GOT3 (cell line): ENCODE results near the gene SLC25A20.
"Not testable (repeated sequence)": the region's sequence is repeated elsewhere in the genome, so short reads cannot be mapped to it uniquely, and the experiment has no call there.

Experiments used
- DNase-seq: peaks from one replicate; lab custom pipeline; 2025; ENCODE audit warnings: mixed read lengths; lab: John Stamatoyannopoulos, UW

The SLC25A20 gene

GRCh38 chr3:48898383-48899234 is at the start of gene SLC25A20:
TSS of gene SLC25A20 (minus strand) at chr3:48898882. CDS start at chr3:48898794, 88 bp downstream.
- peak; percentile 43 for DNase-seq

GRCh38 chr3:48945891-48946549 is 47.3 kb upstream of the SLC25A20 start:
- no peak for DNase-seq

- DNase-seq = no peak
Observed at GRCh38 chr3:48945432-48945831, 46.8 kb upstream of the SLC25A20 start.

GRCh38 chr3:48938689-48939088 is 40.0 kb upstream of the SLC25A20 start:
- DNase-seq = no peak

GRCh38 chr3:48938156-48938555 is 39.5 kb upstream of the SLC25A20 start:
- no peak for DNase-seq

- DNase-seq = no peak
Observed at GRCh38 chr3:48935530-48935929, 36.8 kb upstream of the SLC25A20 start.

GRCh38 chr3:48934333-48934991 is 35.8 kb upstream of the SLC25A20 start:
- no peak for DNase-seq

- no peak for DNase-seq
Observed at GRCh38 chr3:48931944-48932580, 33.4 kb upstream of the SLC25A20 start.

- DNase-seq = no peak
Observed at GRCh38 chr3:48930590-48930989, 31.9 kb upstream of the SLC25A20 start.

GRCh38 chr3:48929358-48930035 is 30.8 kb upstream of the SLC25A20 start:
- no peak for DNase-seq

- DNase-seq = no peak
Observed at GRCh38 chr3:48928679-48929078, 30.0 kb upstream of the SLC25A20 start.

GRCh38 chr3:48927928-48928327 is 29.2 kb upstream of the SLC25A20 start:
- DNase-seq = no peak

GRCh38 chr3:48926425-48927392 is 28.0 kb upstream of the SLC25A20 start:
- DNase-seq = no peak

- no peak for DNase-seq
Observed at GRCh38 chr3:48919215-48920138, 20.8 kb upstream of the SLC25A20 start.

GRCh38 chr3:48918388-48919214 is 19.9 kb upstream of the SLC25A20 start, which contains the start of gene ARIH2:
TSS of gene ARIH2 (plus strand) at chr3:48918842. CDS start at chr3:48927559, 8,717 bp downstream.
- peak; percentile 61 for DNase-seq

- DNase-seq = no peak
Observed at GRCh38 chr3:48915296-48915695, 16.6 kb upstream of the SLC25A20 start.

GRCh38 chr3:48907026-48907425 is 8.3 kb upstream of the SLC25A20 start:
- DNase-seq = not testable (repeated sequence)

- no peak for DNase-seq
Observed at GRCh38 chr3:48899273-48899672, 591 bp upstream of the SLC25A20 start.
